SU-DHL-6 (cell line): ENCODE data around the gene CUX1.

ENCODE experiments used
- EZH2phosphoT487 ChIP-seq: fragments of 200-600 bp; sonication (generic), shearing (Covaris generic); conservative IDR thresholded peaks from 2 replicates; pipeline ENCODE4 v1.6.1; 2018; ENCODE audit warnings: mild to moderate bottlenecking, antibody characterized with exemption, low read length, moderate library complexity, mixed read lengths
- TF ChIP-seq, protein P1 (sequence below): fragments of 200-600 bp; sonication (generic); IDR thresholded peaks from one replicate; pipeline ENCODE4 v1.5.1; 2017; ENCODE audit warnings: antibody characterized with exemption, mild to moderate bottlenecking, low read length, moderate library complexity; ENCODE audit not compliant: insufficient read depth, poor library complexity, severe bottlenecking

DNA sequence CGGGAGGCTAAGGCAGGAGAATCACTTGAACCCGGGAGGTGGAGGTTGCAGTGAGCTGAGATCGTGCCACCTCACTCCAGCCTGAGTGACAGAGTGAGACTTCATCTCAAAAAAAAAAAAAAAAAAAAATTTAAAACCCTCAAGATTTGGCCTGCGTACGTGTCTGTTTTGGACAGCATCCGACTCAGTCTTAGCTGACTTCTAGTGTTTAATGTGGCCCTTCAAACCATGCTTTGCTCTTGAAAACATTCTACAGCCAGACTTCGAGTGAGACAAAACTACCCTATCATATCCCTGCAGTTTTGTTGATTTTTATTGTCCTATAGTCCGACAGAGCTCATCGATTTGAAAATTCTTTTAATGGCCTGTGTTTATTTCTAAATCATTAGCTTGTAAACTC, 242.1 kb downstream of the CUX1 start:
- TF ChIP-seq, protein P1, sequence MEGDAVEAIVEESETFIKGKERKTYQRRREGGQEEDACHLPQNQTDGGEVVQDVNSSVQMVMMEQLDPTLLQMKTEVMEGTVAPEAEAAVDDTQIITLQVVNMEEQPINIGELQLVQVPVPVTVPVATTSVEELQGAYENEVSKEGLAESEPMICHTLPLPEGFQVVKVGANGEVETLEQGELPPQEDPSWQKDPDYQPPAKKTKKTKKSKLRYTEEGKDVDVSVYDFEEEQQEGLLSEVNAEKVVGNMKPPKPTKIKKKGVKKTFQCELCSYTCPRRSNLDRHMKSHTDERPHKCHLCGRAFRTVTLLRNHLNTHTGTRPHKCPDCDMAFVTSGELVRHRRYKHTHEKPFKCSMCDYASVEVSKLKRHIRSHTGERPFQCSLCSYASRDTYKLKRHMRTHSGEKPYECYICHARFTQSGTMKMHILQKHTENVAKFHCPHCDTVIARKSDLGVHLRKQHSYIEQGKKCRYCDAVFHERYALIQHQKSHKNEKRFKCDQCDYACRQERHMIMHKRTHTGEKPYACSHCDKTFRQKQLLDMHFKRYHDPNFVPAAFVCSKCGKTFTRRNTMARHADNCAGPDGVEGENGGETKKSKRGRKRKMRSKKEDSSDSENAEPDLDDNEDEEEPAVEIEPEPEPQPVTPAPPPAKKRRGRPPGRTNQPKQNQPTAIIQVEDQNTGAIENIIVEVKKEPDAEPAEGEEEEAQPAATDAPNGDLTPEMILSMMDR = no peak
- TF ChIP-seq EZH2phosphoT487 = no peak
